HG02884 (cell line): ENCODE data around the gene SORCS2.

ENCODE experiments used
- ATAC-seq: cut with Tn5 transposase; IDR thresholded peaks from one replicate; pipeline ENCODE4 v1.9.1; 2021; ENCODE audit warnings: mild to moderate bottlenecking, moderate library complexity; ENCODE audit not compliant: unreplicated experiment

SORCS2 gene

GRCh38 chr4:7384929-7385890 lies 192.9 kb downstream of the SORCS2 start:
- ATAC-seq: no peak

- ATAC-seq: no peak
Measured at GRCh38 chr4:7387925-7388324, 195.6 kb downstream of the SORCS2 start.

- no peak for ATAC-seq
Measured at GRCh38 chr4:7388627-7389026, 196.3 kb downstream of the SORCS2 start.

- ATAC-seq: no peak
Measured at GRCh38 chr4:7389101-7389701, 196.9 kb downstream of the SORCS2 start.

GRCh38 chr4:7389719-7390118 lies 197.4 kb downstream of the SORCS2 start:
- ATAC-seq: no peak

- no peak for ATAC-seq
Measured at GRCh38 chr4:7390336-7390735, 198.0 kb downstream of the SORCS2 start.

GRCh38 chr4:7390906-7391636 lies 198.7 kb downstream of the SORCS2 start:
- ATAC-seq: no peak

- ATAC-seq: no peak
Measured at GRCh38 chr4:7391637-7392437, 199.5 kb downstream of the SORCS2 start.

- no peak for ATAC-seq
Measured at GRCh38 chr4:7392438-7393421, 200.4 kb downstream of the SORCS2 start.

GRCh38 chr4:7393601-7394575 lies 201.6 kb downstream of the SORCS2 start:
- no peak for ATAC-seq

GRCh38 chr4:7394681-7395451 lies 202.5 kb downstream of the SORCS2 start:
- ATAC-seq: no peak

GRCh38 chr4:7395645-7396044 lies 203.3 kb downstream of the SORCS2 start:
- ATAC-seq: no peak

GRCh38 chr4:7396186-7396910 lies 204.0 kb downstream of the SORCS2 start:
- no peak for ATAC-seq

- no peak for ATAC-seq
Measured at GRCh38 chr4:7397206-7398103, 205.1 kb downstream of the SORCS2 start.

GRCh38 chr4:7398104-7398423 lies 205.7 kb downstream of the SORCS2 start:
- no peak for ATAC-seq

GRCh38 chr4:7398788-7399439 lies 206.6 kb downstream of the SORCS2 start:
- no peak for ATAC-seq
